NCI-H1092 treated with DMSO at 0.1 percent for 48 hours (cell line): ENCODE measurements around the gene MYH13.
"Not testable (repeated sequence)": the region's sequence is repeated elsewhere in the genome, so short reads cannot be mapped to it uniquely, and the experiment has no call there.

Experiments used
- DNase-seq: peaks from one replicate; lab custom pipeline; 2025; lab: John Stamatoyannopoulos, UW

Gene MYH13

GRCh38 chr17:10304758-10305300, 68.0 kb downstream of the MYH13 start:
- no peak for DNase-seq

DNA sequence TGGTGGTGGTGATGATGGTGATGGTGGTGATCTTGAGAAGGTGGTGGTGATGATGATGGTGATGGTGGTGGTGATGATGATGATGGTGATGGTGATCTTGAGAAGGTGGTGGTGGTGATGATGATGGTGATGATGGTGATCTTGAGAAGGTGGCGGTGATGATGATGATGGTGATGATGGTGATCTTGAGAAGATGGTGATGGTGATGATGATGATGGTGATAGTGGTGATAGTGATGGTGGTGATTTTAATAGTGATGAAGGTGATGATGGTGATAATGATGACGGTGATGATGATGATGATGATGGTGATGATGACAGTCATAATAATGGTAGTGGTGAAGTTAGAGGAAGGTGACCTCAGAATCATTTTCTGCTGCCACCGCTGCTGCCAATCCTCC, 75.1 kb downstream of the MYH13 start:
- no peak for DNase-seq

- DNase-seq: no peak
Measured at GRCh38 chr17:10295728-10296343, 77.0 kb downstream of the MYH13 start.

DNA sequence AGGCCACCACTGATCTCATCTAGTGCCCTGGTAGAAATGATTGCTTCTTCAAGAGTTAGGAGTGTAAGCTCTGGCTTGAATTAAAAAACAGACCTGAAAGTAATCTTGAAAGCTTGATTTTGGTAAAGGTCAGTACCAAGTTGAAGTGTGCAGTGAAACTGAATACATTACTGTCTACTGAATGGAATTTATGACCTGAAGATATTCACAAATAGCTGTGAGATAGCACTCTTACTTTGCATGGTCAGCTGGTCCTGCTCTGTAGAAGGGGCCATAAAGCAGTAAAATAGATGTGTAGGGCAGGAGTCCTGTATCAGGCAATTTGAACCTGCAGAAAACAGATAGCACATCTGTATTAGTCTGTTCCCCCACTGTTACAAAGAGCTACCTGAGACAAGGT, 78.6 kb downstream of the MYH13 start:
- no peak for DNase-seq

DNA sequence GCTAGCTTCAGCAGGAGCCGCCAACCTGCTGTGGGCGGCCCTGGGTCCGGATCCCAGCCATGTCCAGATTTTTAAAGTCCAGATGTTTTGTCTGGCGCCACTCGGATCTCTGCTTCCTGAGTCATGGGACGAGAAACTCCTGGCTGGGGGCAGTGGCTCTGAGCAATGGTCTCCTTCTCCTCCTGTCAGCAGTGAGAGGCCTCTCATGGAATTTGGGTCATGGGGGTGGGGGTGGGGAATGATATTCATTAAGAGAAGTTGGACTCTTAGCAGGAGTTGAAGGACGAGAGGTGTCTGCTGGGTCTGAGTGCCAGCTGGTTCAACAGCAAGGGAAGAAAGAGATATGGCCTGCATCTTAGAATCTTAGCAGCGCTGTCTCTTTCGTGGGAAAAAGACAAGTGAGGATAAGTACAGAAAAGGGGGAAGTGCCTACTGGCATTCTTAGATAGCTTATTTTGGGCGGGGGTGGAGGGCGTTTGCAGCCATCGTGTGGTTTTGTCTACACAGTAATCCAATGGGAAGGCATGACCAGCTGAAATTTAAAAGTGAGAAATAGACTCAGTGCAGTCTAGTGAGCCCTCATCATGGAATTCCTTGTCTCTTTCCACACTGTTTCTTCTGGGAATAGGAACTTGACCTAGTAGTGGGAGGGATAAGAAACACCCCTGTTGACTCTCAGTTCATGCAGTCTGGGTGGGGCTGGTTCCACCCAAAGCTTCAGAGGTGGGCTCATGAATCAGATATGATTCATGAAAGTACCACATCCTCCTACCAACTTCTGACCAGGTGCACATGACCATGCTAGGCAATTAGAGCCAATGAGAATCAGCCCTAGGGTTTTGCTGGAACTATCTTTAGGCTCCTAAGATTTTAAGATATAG, 80.5 kb downstream of the MYH13 start:
- DNase-seq: no peak

DNA sequence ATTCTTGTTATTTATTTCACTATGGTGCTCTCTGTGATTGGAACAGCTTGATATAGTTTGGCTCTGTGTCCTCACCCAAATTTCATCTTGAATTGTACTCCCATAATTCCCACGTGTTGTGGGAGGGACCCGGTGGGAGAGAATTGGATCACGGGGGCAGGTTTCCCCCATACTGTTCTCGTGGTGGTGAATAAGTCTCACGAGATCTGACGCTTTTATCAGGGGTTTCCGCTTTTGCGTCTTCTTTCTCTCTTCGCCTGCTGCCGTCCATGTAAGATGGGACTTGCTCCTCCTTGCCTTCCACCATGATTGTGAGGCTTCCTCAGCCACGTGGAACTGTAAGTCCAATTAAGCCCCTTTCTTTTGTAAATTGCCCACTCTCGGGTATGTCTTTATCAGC, 81.2 kb downstream of the MYH13 start:
- not testable (repeated sequence) for DNase-seq

DNA sequence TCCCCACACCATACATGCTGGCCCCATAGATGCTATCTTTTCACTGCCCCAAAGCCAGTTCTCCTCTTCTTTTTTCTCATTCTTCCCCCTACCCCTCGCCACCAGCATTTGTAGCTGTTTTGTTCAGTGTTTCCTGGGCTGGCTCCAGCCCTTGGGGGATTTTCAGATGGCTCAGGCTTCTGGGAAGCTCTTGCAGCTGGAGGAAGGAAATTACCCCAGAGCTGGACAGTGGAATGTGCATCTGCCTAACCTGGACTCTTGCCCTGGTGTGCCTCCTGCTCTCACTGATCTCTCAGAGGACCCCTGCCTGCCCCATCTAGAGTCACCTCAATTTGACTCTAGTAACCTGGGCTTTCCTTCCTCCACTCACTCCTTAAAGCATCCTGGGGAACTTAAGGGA, 82.8 kb downstream of the MYH13 start:
- DNase-seq: no peak

GRCh38 chr17:10286324-10286723, 86.5 kb downstream of the MYH13 start:
- DNase-seq: no peak

GRCh38 chr17:10285896-10286295, 86.9 kb downstream of the MYH13 start:
- DNase-seq: no peak

DNA sequence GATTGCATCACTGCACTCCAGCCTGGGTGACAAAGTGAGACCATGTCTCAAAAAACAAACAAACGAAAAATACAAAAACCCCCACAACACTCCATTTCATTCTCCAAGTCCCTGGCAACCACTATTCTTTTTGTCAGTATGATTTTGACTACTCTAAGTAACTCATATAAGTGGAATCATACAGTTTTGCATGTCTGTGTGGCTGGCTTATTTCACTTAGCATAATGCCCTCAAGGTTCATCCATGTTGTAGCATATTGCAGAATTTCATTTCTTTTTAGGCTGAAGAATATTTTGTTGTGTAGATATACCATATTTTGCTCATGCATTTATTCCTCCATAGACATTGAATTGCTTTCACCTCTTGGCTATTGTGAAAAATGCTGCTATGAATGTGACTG, 92.7 kb downstream of the MYH13 start:
- no peak for DNase-seq

DNA sequence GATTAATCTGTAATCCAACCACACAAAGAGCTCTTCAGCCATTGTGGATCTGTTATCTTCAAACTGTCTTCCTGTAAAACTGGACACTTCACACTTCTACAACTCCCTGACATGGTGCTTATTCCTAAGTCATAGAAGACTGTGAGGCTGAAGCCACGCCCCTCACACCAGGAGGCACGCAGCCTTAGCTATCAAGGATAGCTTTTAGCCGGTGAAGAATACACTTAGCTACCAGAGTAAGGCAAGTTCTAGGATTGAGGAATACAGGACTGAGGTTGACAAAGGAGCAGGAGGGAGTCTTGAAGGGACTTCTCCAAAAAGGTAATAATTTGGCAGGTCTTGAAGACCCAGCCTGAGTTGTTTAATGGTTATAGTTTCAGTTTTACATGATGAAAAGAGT, 94.6 kb downstream of the MYH13 start:
- no peak for DNase-seq

DNA sequence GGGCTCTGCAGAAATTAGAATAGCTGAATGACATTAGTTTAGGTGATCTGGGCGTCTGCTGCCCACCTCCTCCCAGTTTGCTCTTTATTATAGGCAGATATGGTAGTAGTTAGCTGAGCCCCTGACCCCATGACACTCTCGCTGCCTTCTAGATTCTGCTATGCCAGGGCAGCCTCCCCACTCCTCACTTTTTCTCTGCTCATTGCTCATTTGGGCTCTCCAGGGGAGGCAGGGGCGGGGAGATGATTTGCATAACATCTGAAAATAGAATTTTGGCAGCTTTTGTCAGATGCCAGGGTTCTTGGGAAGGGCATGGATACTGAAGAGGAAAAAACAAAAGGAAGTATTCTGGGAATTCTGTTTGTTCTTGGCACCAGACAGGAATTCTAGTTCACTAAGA, 96.4 kb downstream of the MYH13 start:
- no peak for DNase-seq

DNA sequence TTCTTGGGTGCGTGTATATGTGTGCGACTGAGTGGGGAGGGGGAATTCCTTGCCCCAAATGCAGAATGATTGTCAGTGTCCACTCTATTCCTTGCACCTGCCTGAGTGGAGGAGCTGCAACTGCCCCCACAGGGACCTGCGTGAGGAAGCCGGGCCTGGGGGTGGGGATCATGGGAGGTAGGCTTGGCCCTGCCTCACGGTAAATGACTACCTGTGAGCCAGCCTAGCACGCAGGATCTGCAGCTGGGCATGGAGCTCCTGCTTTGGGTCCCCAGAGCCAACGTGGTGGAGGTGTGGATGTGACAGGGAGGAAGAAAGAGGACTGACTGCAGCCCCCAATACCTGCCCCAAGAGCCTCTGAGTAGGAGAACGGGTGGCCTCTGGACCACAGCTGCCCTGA, 97.4 kb downstream of the MYH13 start:
- DNase-seq: no peak

DNA sequence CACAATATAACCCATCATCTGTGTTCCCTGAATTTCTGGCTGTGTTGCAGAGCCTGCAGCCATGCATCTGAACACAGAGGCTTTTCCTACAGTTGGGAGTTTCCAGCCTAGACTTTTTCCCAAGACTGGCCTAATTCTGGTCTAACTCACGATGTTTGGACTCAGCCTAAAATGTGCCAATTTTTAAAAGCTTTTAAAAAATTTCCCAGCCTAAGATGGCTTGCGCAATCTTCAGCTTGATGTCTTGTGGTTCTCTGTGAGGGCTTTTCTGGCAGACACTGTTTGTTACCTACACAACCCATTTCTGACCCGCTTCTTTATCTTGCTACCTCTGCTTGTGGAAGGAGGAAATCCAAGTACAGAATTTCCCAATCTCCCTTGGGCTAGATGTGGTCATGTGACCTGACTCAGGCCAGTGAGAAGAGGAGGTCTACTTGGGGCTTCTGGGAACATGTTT, 101.7 kb downstream of the MYH13 start:
- no peak for DNase-seq

DNA sequence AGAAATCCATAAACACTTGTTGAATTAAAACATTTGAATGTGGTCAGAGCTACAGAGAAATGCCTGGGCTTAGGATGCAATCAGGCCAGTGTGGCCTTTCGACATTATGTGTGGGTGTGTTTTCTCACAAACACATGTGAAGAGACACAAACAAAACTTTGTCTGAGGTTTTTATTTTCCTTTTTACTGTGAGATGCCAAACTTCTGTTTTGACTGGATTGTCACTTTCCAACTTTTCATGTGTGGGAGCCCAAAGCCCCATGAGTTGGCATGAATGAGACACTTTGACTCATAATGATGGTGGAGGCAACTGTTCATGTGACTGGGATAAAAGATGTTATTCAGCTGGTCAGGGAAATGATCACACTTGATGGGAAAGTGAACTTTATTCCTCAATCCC, 102.5 kb downstream of the MYH13 start:
- DNase-seq: no peak

- no peak for DNase-seq
Measured at GRCh38 chr17:10268005-10268404, 104.8 kb downstream of the MYH13 start.

DNA sequence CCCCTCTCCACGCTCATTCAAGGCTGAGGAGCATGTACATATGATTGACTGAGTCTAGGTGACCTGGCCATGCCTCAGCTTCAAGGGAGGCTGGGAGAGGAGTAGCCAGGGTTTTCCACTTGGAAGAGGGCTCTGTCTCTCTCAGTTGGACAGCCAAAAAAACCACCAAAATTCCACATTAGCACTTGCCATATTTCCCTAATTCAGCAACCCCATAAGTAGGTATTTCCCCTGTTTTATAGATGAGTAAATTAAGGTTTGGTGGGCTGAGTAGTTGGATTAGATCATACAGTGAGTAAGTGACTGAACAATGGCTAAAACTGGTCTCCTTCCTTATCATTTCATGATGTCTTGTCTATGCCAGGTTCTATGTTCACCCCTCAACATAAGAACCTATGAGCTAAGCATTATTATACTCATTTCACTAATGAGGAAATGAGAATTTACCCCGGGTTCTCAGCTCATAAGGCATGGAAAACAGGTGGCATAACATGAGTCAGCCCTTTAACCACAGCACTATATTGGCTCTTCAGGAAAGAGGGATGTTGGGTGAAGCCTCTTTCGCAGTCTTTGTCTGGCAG, 106.4 kb downstream of the MYH13 start:
- no peak for DNase-seq

- DNase-seq: no peak
Measured at GRCh38 chr17:10265100-10265810, 107.6 kb downstream of the MYH13 start.

DNA sequence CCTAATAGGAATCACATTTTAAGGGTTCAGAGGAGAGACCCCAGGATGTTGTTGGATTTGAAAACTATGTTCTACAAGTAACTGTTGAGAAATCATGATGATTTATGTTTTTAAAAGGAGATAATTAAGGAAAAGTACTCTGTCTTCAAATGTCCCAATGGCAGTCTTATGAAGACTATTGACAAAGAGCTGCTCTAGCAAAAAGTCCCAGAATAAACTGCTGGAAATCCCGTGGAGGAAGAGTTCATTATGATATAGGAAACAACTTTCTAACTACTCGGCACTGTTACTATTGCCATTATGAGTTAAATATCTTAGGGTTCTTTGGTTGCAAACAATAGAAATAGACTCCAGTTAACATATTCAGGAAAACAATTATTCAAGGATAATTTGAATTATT, 108.8 kb downstream of the MYH13 start:
- no peak for DNase-seq

GRCh38 chr17:10262451-10262850, 110.4 kb downstream of the MYH13 start:
- no peak for DNase-seq

- no peak for DNase-seq
Measured at GRCh38 chr17:10261098-10261497, 111.7 kb downstream of the MYH13 start.

DNA sequence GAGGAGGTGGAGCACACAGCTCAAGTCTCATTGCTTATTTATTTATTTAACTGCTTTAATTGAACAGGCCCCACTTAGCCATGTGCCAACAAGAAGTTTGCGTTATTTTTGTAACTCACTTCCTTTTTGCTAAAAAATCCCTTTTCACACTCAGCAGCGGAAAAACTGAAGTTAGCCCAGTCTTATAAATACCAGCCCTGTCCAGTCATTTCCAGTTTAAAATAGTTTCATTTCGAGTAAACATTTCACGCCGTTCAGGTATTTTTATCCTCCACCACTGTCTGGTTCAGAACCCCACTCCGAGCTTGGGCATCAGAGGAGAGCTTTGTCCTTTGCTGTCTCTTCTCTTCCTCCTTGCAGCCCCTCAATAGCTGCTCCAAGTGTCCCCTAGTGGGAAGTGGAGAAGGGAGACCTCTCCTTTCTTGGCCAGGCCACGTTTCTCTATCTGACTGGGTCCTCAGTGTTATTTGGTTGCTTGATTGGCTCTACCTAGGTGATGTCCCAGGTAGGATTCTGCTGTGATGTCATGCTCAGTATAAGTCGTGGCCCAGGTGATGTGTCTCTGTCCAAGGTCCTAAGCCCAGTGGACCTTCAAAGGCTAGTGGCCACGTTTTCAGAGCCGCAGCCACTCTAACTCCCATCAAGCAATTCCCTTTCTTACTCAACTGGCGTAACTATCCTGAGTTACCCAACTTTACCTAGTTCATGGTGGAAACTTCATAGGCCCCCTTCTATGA, 121.4 kb downstream of the MYH13 start:
- DNase-seq: no peak
